Activated T-cell treated with anti-CD3 and anti-CD28 coated beads for 4 hours (primary cell): ENCODE measurements around the gene ZAP70.

Experiments used
- DNase-seq: peaks from one replicate; pipeline ENCODE4 v3.0.0-alpha.2; 2020

Gene ZAP70

DNA sequence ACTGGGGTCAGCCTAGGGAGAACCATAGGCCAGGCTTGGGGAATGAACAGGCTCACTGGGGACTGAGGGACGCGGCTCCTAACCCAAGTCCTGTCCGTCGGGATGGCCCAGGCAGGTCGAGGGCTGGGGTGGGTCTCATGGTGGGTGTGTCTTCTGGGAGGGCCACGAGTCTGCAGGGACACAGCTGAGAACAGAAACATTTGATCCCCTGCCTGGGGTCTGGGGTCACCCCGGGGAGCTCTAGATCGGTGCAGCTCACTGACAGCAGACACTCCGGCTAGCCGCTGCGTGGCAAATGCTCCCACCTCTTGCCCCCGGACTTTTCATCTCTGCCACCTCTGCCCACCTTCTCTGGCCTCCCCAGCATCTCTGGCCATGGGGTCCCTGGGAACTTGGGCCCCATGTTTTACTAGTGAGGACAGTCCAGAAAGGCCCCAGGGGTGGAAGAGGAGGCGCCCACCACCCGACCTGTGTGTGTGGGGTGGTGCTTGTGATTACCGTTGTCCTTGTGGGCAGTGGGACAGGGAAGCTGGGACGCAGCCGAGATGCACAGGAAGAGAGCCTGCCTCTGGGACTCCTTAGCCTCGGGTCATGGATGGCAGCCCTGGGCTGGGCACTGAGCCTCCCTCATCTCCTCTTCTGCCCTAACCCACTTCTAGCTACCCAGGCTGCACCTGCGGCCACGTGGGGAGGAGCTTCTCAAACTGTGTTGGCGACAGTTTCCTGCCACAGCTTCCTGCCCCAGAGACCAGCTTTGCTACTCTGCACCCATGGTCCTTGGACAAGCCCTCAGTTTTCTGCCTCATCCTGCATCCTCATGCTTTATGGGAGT is 4.9 kb downstream of the ZAP70 start:
- DNase-seq: peak; percentile 50

DNA sequence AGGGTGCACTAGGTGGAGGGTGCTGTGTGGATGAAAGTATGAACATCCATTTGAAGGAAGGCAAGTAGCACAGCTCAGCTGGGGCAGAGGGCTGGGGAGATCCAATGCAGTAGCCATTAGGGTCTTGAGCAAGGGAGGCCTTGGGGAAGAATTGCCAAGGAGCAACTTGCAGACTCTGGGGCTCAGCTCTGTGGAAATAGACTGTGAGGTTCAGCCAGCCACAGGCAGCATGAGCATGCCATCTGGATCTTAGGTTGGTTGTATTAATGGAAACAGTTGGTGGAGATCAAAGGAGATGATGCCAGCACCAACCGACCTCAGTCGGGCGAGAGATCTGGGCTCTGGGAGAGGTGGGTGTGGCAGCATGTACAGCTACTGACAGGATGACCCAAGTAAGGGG is 5.6 kb downstream of the ZAP70 start:
- DNase-seq: no peak

- DNase-seq: no peak
Measured at GRCh38 chr2:97719362-97720155, 6.2 kb downstream of the ZAP70 start.

DNA sequence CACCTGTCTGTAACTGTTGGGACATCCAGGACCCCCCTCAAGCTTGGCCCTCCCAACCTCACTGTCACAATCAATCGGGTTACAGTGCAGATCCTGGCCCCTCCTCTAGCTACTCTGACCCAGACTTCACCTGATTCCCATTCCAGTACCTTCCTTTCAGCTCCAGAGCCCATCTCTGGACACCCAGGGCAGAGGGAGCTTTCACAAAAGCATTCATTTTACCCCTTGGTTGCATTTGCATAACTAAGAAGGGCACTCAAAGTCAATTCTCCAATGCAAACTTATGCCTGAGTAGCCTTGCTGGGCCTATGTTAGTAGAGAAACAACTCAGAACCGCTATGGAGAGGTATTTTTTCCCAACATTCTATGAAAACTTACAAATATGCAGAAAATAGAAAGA is 7.4 kb downstream of the ZAP70 start:
- DNase-seq: no peak

GRCh38 chr2:97722227-97722626 is 8.9 kb downstream of the ZAP70 start:
- DNase-seq: no peak

DNA sequence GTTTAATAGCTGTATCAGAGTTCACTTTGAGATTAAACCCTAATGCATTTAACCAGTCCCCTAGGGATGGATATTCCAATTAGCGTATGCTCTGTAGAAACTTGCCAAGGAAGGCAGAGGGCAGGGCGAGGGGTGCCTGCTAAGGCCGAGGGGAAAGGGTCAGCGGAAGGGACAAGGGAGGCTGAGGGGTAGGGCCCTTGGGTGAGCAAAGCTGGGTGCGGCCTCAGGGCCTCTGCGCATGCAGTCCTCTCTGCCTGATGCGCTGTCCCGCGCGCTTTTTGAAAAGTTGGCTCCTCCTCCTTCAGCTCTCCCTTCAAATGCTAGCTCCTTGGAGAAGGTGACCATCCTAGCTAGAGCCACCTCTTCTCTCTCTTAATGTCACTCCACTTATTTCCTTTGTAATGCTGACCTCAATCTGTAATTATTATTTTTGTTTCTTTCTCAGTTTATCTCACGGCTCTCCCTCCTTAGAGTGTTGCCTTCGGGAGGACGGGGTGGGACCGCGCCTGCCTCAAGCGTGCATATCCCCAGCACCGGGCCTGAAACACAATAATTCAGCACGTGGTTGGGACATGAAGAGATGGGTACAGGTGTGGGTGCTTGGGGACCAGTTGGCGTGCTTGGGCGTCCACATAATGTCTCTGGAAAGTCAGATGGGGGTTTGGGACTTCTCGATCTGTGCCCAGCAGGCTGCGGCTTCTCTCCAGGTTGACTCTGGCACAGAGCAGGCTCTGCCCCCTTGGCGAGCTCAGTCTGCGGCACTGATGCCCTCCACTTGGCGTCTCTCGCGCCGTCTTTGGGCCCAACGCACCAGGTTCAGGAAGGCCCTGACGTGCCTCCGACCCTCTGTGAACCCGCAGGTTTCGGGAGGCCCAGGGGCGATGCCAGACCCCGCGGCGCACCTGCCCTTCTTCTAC is 10.0 kb downstream of the ZAP70 start:
- no peak for DNase-seq

DNA sequence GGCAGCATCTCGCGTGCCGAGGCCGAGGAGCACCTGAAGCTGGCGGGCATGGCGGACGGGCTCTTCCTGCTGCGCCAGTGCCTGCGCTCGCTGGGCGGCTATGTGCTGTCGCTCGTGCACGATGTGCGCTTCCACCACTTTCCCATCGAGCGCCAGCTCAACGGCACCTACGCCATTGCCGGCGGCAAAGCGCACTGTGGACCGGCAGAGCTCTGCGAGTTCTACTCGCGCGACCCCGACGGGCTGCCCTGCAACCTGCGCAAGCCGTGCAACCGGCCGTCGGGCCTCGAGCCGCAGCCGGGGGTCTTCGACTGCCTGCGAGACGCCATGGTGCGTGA is 10.7 kb downstream of the ZAP70 start:
- no peak for DNase-seq

GRCh38 chr2:97724501-97724900 is 11.1 kb downstream of the ZAP70 start:
- no peak for DNase-seq

- no peak for DNase-seq
Measured at GRCh38 chr2:97724946-97725688, 11.7 kb downstream of the ZAP70 start.

DNA sequence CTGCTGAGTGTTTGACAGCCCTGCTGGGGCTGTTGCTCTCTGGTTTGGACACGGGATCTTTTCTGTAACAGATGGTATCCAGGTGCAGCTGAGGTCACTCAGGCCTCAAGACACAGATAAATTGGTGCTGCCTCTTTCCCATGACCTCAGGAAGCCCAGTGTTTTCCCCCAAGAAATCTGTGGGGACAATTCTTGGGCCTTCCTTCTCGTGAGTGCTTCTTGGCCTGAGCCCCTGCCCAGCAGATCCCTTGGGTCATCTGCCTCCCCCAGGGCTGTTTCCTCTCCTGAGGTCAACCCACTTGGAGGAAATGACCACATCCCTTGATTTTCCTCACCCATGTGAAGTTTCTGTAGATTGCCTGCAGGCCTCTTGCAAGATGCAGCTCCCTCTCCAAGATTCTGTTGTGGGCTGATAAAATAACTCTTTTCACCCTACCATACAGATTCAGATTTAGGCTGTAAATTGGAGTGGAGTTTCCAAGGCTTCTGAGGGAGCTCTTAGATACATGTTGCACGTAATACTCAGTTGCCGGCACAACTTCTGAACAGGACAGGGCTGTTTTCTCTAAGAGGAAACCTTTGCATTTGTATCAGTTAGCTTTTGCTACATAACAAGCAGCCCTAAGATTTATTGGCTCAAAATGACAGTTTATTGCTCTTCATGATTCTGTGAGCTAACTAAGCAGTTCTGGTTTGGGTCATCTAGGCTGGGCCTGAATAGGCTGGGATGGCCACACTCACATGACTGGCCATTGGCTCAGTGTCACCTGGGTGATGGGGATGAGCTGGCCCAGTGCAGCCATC is 13.1 kb downstream of the ZAP70 start:
- DNase-seq: no peak

GRCh38 chr2:97727296-97727695 is 13.9 kb downstream of the ZAP70 start:
- DNase-seq: no peak

GRCh38 chr2:97728091-97728731 is 14.8 kb downstream of the ZAP70 start:
- no peak for DNase-seq

- no peak for DNase-seq
Measured at GRCh38 chr2:97730245-97730644, 16.9 kb downstream of the ZAP70 start.

DNA sequence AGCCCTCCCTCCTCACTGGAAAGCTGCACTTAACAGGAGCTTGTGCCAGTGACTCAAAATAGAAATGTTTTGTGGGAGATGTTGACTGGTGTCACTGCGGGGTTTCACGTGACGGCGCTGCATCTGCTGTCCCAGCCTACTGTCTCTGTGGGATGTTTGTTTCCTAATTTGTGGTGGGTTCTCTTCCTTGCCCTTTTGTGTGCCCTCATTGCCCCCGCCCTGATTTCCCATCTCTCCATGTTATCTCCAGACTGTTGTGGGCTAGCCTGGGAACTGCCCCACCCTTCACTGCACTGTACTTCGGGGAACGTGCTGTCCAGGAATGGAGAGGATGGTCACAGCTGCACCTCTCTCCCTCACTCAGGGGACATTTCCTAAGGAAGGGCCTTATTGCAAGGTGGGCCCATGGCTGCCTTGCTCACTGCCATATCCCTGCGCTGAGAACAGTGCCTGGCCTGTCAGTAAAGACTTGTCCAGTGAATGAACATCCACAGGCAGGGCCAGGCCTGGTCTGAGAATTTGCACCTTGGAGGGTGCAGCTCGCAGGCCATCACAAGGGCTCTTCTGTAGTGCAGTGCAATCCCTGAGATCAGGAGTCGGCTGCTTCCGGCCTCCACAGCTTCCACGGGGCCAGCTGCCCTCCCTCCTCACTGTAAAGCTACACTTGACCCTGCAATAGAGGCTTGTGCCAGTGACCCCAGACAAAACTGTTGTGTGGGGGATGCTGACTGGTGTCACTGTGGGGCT is 18.1 kb downstream of the ZAP70 start:
- DNase-seq: no peak

DNA sequence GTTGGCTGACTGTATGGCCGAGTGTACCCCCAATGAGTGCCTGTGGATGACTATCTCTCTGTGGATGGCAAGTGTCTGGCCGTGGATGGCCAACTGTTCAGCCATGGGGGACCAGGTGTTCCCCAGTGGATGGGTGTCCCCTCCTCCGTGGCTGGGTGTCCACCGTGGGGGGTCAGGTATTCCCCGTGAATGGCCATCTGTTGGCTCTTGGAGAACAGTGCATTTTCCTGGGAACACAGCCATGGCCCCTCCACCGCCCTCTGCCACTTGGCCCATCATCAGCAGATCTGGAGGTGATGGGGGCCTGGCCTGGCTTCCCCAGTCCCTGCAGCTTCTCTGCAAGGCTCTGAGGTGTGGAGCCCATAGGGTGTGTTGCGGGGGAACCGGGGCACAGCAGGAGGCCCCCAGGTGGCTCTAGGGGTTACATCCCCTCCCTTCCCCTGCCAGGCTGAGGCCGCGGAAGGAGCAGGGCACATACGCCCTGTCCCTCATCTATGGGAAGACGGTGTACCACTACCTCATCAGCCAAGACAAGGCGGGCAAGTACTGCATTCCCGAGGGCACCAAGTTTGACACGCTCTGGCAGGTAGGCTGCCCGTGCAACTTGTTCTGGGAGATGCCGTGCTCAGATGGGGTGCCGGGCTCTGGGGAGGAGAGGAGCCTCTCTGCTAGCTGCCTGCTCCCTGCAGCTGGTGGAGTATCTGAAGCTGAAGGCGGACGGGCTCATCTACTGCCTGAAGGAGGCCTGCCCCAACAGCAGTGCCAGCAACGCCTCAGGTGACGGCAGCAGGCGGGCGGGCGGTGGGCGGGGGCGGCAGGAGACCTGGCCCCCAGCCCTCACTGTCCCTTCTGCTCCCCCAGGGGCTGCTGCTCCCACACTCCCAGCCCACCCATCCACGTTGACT is 19.3 kb downstream of the ZAP70 start:
- DNase-seq: no peak

GRCh38 chr2:97733341-97734035 is 20.1 kb downstream of the ZAP70 start:
- DNase-seq: no peak

GRCh38 chr2:97734061-97735051 is 21.0 kb downstream of the ZAP70 start:
- DNase-seq: no peak
